ENCODE data around the gene RIMS1.
"Not testable (repeated sequence)": the region's sequence is repeated elsewhere in the genome, so short reads cannot be mapped to it uniquely, and the experiment has no call there.

RIMS1 gene

GRCh38 chr6:71983131-71983530 lies 96.8 kb downstream of the RIMS1 start:
- DNase-seq: no peak

- DNase-seq: no peak
Observed at GRCh38 chr6:71994705-71995271, 108.4 kb downstream of the RIMS1 start.

GRCh38 chr6:71997341-71997740 lies 111.0 kb downstream of the RIMS1 start:
- DNase-seq: no peak

DNA sequence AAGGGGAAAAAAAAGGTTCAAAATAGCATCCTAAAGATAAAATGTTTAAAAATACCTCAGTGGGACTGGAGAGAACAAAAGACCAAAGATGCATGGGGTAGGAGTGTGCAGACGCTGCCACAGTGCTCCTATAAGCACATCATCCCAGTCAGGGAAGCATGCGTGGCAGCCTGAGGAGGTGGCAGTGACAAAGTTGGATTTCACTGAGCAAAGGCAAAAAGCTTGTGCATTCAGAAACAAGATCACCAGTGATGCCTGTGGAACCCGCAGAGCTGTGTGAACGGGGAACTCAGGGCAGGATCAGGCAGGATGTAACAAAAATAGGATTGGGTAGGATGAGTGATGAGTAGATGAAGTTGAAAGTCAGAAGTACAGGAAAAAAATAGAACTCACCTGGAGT lies 116.1 kb downstream of the RIMS1 start:
- no peak for DNase-seq

GRCh38 chr6:72006591-72006990 lies 120.2 kb downstream of the RIMS1 start:
- not testable (repeated sequence) for DNase-seq

GRCh38 chr6:72022830-72023229 lies 136.5 kb downstream of the RIMS1 start:
- DNase-seq: no peak

- DNase-seq: no peak
Observed at GRCh38 chr6:72031471-72031870, 145.1 kb downstream of the RIMS1 start.

DNA sequence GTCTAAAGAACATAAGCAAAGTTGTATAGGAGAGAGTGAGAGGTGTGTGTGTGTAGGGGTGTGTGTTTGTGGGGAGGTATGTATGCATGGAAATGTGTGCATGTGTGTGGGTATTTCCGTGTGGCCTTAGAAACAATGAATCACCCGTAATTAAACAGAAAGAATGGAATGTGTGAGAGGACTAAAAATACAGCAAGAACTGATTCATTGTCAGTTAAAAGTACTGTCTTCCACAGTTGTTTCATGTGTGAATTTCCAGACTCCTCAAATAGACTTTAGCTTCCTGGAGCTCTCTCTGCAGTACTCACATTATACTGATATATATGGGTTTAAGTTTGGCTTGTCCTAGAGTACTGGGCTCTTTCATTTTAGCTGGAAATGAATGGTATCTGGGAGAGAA lies 145.7 kb downstream of the RIMS1 start:
- no peak for DNase-seq

- DNase-seq: no peak
Observed at GRCh38 chr6:72035486-72035885, 149.1 kb downstream of the RIMS1 start.

DNA sequence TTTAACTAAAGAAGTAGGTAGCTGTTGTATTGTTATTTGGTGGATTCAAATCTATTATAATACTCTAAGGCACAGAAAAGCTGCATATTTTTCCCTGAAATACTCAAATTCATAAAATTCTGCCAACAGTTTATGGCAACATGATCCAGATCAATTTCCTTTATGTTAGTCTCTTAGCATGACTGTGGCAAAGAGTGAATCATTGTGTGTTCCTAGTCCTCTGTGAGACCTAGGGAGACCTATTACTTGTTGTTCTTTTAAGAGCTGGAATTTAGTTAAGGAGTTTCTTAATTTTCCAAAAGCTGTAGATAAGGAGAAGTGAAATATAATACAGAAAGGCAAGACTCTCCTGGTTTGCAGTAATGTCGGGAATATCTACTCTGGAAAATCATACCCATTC lies 149.6 kb downstream of the RIMS1 start:
- DNase-seq: no peak

DNA sequence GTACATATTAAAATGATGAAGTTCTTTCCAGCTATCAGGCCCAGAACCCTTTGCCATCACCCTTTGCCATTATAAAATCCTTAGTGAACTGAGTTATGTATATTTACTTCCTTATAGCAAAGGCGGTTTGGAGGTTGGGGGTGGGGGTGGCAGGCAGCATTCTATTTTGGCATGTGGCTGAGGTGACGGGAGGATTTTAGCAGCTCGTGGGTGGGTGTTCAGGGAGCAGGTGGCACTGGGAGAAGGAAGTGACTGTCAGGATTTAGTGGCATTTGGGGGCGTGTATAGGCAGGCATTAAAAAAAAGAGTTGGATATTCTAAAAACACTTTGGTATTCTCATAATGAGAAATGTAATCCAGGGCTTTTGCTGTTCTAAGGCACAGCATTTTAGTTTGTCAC lies 150.7 kb downstream of the RIMS1 start:
- no peak for DNase-seq

- DNase-seq: no peak
Observed at GRCh38 chr6:72040111-72040510, 153.8 kb downstream of the RIMS1 start.

GRCh38 chr6:72042088-72042487 lies 155.7 kb downstream of the RIMS1 start:
- DNase-seq: no peak

DNA sequence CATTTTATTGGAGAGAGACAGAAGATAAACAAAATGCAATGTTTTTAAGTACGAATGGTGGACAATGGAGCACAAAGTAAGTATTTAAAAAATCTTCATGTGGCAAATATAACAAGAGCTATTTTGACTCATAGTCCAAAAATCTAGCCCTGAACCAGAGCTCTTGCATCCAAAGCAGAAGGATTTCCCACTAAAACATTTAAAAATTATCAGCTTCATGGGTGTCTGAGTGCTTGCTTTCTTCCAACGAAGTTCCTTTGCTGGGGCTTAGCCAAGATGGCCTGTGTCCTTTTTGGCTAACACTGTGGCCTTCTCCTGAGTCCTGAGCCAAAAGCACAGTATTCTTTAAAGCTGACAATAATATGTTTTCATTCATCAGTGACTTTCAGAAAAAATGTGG lies 161.7 kb downstream of the RIMS1 start:
- no peak for DNase-seq

DNA sequence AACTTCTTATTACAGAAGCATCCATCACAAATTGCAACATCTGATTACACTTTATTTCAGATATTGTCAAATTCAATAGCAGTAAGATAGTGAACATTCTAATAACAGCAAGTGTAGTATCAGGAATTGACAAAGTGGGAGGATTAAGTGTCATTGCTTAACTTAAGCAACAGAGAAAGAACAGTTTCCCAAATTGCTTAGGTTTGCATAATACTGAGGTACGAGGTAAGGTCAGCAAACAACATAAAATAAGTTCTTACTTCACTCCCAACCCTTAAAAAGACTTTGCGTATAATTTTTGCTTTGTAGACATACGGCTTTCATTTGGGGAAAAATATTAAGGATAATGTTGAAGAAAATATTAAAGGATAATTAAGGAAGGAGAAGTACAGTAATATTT lies 163.0 kb downstream of the RIMS1 start:
- no peak for DNase-seq

DNA sequence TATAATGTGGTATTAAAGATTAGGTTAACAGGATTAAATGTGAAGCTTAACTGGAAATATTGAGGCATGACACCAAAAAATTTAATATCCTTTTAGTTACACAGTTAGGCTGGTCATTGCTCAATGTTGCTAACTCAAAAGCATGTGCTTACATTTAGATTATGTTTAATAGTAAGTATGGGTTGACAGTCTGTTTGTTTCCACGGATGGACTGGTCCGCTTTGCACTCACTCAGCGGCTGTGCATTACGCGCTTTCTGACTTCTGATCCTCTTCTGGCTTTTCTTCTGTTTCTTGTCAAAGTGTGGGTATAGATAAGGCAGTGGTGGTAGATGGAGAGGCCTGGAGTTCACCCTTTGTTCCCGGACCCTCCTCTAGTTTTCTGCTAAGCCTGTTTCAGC lies 174.9 kb downstream of the RIMS1 start:
- no peak for DNase-seq

- DNase-seq: no peak
Observed at GRCh38 chr6:72064399-72064975, 178.1 kb downstream of the RIMS1 start.

- DNase-seq: no peak
Observed at GRCh38 chr6:72078096-72078495, 191.7 kb downstream of the RIMS1 start.

DNA sequence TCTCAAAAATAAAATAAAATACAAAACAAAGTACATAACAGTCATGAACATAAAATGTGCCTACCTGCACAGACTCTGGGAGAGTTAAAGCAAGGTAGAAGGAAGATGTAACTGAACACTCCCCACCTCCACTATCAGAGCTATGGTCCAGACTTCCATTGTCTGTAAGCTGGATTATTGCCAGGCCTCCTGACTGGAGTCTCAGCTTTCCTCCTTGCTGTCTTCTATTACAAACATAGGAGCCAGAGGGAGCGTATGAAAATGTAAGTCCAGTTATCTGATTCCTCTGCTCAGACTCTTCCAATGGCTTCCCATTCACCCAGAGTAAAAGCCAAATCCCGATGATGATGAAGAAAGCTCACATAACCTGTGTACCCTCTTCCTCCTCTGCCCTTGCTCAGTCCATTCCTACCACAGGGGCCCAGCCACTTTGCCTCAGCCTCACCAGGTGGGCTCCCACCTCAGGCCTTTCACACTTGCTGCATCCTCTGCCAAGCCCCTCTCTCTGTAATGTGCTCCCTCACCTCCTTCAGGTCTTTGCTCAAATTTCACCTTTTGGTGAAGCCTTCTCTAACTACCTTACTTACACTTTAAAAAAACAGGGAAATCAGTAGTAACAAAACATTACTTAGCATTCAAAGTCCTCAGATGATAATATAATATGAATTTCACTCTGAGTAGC lies 194.1 kb downstream of the RIMS1 start:
- no peak for DNase-seq

DNA sequence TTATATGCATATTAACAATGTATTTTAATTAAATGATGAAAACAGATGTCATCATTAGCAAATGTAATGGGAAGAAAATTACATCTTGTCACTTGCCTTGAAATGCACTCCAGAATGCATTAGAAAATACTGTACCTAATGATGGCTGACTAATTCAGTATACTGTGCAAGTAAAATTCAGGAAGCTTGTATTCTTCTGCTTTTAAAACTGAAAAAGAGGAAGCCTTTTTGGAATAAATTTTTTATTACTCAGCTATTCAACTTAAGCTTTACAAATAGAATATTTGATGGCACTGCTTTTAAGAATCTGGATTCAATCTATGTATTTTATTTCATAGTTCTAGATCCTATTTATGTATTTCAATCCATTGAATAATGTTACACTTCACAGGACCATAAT lies 195.5 kb downstream of the RIMS1 start:
- DNase-seq: no peak

DNA sequence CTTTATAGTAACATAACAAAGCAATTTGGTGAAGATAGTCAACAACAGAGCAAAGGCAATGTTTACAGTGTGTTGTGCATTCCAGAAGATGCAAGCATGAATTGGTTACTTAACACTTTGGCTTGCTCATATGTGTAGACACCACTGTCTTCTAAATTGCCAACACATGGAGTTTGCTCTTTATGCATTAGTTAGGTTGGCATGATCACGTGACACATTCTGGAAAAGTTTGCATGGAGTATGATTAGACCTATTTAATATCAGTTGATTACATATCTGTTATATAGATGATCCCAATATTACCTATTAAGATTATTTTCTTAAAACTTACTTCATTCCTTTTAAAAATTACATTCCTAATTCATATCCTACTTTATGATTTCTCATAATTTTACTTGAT lies 197.6 kb downstream of the RIMS1 start:
- DNase-seq: no peak

- no peak for DNase-seq
Observed at GRCh38 chr6:72084992-72085569, 198.7 kb downstream of the RIMS1 start.

DNA sequence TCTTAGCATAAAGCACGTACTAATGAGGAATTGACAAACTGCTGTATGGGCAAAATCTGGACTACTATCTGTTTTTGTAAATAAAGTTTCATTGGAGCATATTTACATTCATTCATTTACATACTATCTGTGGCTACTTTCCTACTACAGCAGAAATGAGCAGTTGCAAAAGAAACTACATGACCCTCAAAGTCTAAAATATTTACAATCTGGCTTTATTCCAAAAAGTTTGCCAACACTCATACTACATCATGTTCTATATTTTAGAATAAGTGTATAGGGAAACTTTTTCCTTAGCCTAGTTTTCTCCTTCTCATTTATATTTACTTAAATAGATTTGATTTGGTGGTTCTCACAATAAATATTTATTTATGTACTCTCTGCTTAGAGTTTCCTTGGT lies 208.2 kb downstream of the RIMS1 start:
- no peak for DNase-seq

GRCh38 chr6:72102561-72102960 lies 216.2 kb downstream of the RIMS1 start:
- DNase-seq: no peak
